ENCODE measurements around the gene AGPAT1. TPM values are rescaled to one million over a fixed set of nuclear protein-coding genes. Genes with fewer than 3 reads are reported as not detected.
A peak's percentile ranks its signal among the peaks of the same experiment; 100 is the strongest.

Gene AGPAT1
- polyA plus RNA-seq, 3 donors: 9.9 to 34.4 (median 11.3) TPM

DNA sequence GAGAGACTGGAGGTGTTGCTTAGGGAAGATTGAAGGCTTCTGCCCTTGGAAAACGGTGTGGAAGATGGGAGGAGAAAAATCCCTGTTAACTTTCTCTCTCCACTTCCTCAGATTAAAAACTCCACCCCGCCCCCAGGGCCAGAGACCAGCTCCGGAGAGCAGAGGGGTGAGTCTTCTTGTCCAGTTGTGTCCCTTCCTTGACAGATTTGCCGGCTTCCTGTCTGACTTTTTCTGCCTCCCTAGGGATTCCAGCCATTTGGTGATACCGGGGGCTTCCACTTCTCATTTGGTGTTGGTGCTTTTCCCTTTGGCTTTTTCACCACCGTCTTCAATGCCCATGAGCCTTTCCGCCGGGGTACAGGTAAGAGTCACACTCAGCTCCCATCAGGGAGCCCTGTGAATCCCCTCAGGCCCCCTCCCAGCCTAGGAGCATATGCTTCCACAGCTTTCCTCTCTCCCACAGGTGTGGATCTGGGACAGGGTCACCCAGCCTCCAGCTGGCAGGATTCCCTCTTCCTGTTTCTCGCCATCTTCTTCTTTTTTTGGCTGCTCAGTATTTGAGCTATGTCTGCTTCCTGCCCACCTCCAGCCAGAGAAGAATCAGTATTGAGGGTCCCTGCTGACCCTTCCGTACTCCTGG lies 4.0 kb upstream of the AGPAT1 start:
- Histone ChIP-seq H3K36me3 (replicated peaks in 1 of 2; ENCODE audit: control insufficient read depth in 1 of 2, insufficient read depth in 2 of 2, low read length in 2 of 2) (peaks cover 32 to 47% of the 10 kb centered on the region in 2 donors), H3K4me2 (replicated peaks; ENCODE audit: extremely low read depth, low read length, poor library complexity, severe bottlenecking) (no peak overlapping the region), H3K4me3 (replicated peaks in 1 of 3; ENCODE audit: low read depth in 2 of 3, low read length in 3 of 3) (peak overlapping the region in 1 of 3 experiments; percentile 94), H3K79me2 (ENCODE audit: insufficient read depth, low read length) (peaks cover 60% of the 10 kb centered on the region), H2AFZ (ENCODE audit: insufficient read depth, low read depth, low read length, poor library complexity, severe bottlenecking) (no peak overlapping the region), H3K4me1 (ENCODE audit: control insufficient read depth in 1 of 2, insufficient read depth in 2 of 2, low read length in 2 of 2) (peaks cover 54 to 61% of the 10 kb centered on the region in 2 donors), H3K9me3 (replicated peaks in 1 of 2; ENCODE audit: control insufficient read depth in 1 of 2, insufficient read depth in 1 of 2, low read length in 2 of 2) (no peaks in the 10 kb centered on the region), H3K27me3 (ENCODE audit: control insufficient read depth in 2 of 2, insufficient read depth in 2 of 2, low read length in 2 of 2) (no peaks in the 10 kb centered on the region), H3K9ac (ENCODE audit: insufficient read depth, low read length, poor library complexity, severe bottlenecking) (no peak overlapping the region), H3K27ac (ENCODE audit: low read depth in 1 of 2, low read length in 2 of 2) (peak overlapping the region; percentile 8 to 90), H4K20me1 (ENCODE audit: insufficient read depth, low read length) (no peaks in the 10 kb centered on the region)
- intact Hi-C loops (cut with micrococcal nuclease): loop anchor here in 1 of 2 donors (2.0 to 5.0 kb wide), 2 partner anchors 15 to 58 kb away; no protein-coding TSS in a partner anchor
- TF ChIP-seq CTCF (IDR thresholded peaks at IDR 0.05): no peak
- peaks cover 0 to 4% (median 0%) of the 10 kb centered on the region in 3 donors for H3K27me3 Mint-ChIP-seq (ENCODE audit: low read depth in 3 of 3)
- no peak overlapping the region for H3K4me3 Mint-ChIP-seq
- no peaks in the 10 kb centered on the region for H3K9me3 Mint-ChIP-seq
- no peak for DNase-seq
- WGBS (ENCODE audit: insufficient coverage): 73% methylated on average over 6 of the region's 10 CpGs
- peaks cover 69% of the 10 kb centered on the region for H3K4me1 Mint-ChIP-seq
- H3K27ac Mint-ChIP-seq: peak overlapping the region in 6 of 7 donors; percentile 64 to 100 (median 80)
- peaks cover 34 to 42% of the 10 kb centered on the region in 2 donors for H3K36me3 Mint-ChIP-seq

- H3K4me1 Mint-ChIP-seq: peaks cover 77% of the 10 kb centered on the region
Measured at GRCh38 chr6:32178547-32179440, 2.9 kb upstream of the AGPAT1 start.

More at GRCh38 chr6:32178547-32179440, 2.9 kb upstream of the AGPAT1 start:
- Mint-ChIP-seq H3K9me3 (no peaks in the 10 kb centered on the region), H3K27me3 (ENCODE audit: low read depth in 3 of 3) (peaks cover 0 to 4% (median 0%) of the 10 kb centered on the region in 3 donors), H3K36me3 (peaks cover 27 to 37% of the 10 kb centered on the region in 2 donors), H3K4me3 (peak overlapping the region; percentile 90 to 98), H3K27ac (peak overlapping the region; percentile 96 to 100 (median 100))
- H3K9me3 ChIP-seq (replicated peaks in 1 of 2; ENCODE audit: control insufficient read depth in 1 of 2, insufficient read depth in 1 of 2, low read length in 2 of 2): no peaks in the 10 kb centered on the region
- peaks cover 26 to 39% of the 10 kb centered on the region in 2 donors for H3K36me3 ChIP-seq (replicated peaks in 1 of 2; ENCODE audit: control insufficient read depth in 1 of 2, insufficient read depth in 2 of 2, low read length in 2 of 2)
- peak overlapping the region; percentile 56 for H3K9ac ChIP-seq (ENCODE audit: insufficient read depth, low read length, poor library complexity, severe bottlenecking)
- H3K27ac ChIP-seq (ENCODE audit: low read depth in 1 of 2, low read length in 2 of 2): peak overlapping the region; percentile 89 to 90
- H3K27me3 ChIP-seq (ENCODE audit: control insufficient read depth in 2 of 2, insufficient read depth in 2 of 2, low read length in 2 of 2): no peaks in the 10 kb centered on the region
- H3K79me2 ChIP-seq (ENCODE audit: insufficient read depth, low read length): peaks cover 62% of the 10 kb centered on the region
- no peak for TF ChIP-seq CTCF (IDR thresholded peaks at IDR 0.05)
- H3K4me1 ChIP-seq (ENCODE audit: control insufficient read depth in 1 of 2, insufficient read depth in 2 of 2, low read length in 2 of 2): peaks cover 57 to 65% of the 10 kb centered on the region in 2 donors
- peak overlapping the region; percentile 97 for H3K4me2 ChIP-seq (replicated peaks; ENCODE audit: extremely low read depth, low read length, poor library complexity, severe bottlenecking)
- 3% methylated on average over 20 of the region's 24 CpGs for whole genome bisulfite sequencing (ENCODE audit: insufficient coverage)
- no peaks in the 10 kb centered on the region for H4K20me1 ChIP-seq (ENCODE audit: insufficient read depth, low read length)
- peak overlapping the region; percentile 57 to 94 (median 82) for H3K4me3 ChIP-seq (replicated peaks in 1 of 3; ENCODE audit: low read depth in 2 of 3, low read length in 3 of 3)
- intact Hi-C loops (cut with micrococcal nuclease): loop anchor here (1.0 to 5.0 kb wide), 4 partner anchors 16 to 56 kb away; partner anchors contain the start of gene FKBPL (in 1 of the 2)
- peak overlapping the region; percentile 70 for H2AFZ ChIP-seq (ENCODE audit: insufficient read depth, low read depth, low read length, poor library complexity, severe bottlenecking)
- peak in 1 of 3 donors; percentile 23 for DNase-seq
